Measurements from ENCODE around the gene EFNA1.
A peak's percentile ranks its signal among the peaks of the same experiment; 100 is the strongest.
"Not testable (repeated sequence)": the region's sequence is repeated elsewhere in the genome, so short reads cannot be mapped to it uniquely, and the experiment has no call there.

The EFNA1 gene

DNA sequence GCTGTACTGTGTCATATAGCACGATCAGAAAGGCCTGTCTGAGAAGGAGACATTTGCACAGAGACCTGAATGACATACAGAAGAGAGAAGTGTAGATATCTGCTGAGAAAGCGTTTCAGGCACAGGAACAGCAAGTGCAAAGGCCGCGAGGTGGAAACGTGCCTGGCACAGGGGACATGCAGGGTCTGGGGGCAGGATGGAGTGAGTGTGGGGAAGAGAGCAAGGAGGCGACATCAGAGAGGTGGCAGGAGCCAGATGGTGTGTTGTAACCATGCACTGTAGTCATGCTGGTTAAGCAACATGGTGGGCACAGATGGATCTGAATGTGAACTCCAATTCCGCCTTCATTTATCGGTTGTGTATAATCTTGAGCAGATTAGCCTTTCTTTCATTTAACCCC is 32.5 kb downstream of the EFNA1 start:
- DNase-seq = no peak

DNA sequence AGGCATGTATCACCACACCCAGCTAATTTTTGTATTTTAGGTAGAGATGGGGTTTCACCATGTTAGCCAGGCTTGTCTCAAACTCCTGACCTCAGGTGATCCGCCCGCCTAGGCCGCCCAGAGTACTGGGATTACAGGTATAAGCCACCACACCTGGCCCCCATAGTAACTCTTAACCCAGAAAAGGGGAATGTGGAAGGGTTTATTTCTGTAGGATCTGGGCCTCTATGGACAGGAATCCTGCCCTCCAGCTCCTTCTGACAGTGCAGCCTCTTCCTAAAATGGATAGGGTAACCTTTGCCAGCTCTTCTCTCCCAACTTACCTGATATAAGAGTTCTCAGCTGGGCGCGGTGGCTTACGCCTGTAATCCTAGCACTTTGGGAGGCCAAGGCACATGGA is 35.0 kb downstream of the EFNA1 start:
- DNase-seq = not testable (repeated sequence)

DNA sequence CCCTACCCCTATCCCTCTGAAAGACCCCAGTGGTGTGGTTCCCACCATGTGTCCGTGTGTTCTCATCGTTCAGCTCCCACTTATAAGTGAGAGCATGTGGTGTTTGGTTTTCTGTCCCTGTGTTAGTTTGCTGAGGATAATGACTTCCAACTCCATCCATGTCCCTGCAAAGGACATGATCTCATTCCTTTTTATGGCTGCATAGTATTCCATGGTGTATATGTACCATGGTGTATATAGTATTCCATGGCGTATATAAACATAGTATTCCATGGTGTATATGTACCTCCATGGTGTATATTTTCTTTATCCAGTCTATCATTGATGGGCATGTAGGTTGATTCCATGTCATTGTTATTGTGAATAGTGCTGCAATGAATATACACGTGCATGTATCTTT is 36.1 kb downstream of the EFNA1 start:
- not testable (repeated sequence) for DNase-seq

DNA sequence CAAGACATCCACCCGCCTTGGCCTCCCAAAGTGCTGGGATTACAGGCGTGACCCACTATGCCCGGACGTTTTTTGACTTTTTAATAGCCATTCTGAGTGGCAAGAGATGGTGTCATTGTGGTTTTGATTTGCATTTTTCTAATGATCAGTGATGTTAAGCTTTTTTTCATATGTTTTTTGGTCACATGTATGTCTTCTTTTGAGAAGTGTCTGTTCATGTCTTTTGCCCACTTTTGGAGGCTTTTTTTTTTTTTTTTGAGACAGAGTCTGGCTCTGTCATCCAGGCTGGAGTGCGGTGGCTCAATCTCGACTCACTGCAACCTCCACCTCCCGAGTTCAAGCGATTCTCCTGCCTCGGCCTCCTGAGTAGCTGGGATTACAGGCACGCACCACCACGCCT is 36.9 kb downstream of the EFNA1 start:
- DNase-seq = not testable (repeated sequence)

- no peak for DNase-seq
Observed at GRCh38 chr1:155166051-155166470, 38.4 kb downstream of the EFNA1 start.

DNA sequence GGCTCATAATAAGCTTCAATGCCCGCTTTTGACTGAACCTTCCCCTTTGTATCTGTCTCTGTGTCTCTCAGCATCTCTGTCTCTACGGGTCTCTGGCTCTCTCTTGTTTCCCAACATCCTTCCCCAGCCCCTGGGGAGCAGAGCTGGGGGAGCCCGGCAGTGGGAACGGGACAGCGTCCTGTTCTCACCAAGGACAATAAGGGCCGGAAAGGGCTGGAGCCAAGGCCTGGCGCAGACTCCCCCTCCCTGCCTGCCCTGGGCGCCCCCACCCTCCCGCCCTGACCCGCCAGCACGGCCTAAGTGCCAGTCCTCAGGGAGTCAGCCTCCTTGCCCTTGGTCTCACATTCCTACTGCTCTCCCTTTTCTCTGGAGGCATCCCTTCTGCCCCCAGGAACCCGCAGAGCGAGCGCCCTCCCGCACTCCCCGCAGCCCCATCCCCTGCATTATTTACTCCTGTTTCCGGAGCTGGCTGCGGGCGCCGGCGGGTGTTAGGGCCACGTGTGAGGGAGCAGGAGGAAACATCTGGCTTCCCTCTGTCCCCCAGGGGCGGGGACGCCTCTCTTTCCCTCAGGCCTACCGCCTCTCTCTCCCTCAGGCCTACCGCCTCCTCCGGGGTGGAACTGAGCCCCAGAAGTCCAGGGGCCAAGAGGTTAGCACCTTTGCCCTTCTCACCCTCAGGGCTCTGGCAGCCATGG is 38.9 kb downstream of the EFNA1 start:
- no peak for DNase-seq

DNA sequence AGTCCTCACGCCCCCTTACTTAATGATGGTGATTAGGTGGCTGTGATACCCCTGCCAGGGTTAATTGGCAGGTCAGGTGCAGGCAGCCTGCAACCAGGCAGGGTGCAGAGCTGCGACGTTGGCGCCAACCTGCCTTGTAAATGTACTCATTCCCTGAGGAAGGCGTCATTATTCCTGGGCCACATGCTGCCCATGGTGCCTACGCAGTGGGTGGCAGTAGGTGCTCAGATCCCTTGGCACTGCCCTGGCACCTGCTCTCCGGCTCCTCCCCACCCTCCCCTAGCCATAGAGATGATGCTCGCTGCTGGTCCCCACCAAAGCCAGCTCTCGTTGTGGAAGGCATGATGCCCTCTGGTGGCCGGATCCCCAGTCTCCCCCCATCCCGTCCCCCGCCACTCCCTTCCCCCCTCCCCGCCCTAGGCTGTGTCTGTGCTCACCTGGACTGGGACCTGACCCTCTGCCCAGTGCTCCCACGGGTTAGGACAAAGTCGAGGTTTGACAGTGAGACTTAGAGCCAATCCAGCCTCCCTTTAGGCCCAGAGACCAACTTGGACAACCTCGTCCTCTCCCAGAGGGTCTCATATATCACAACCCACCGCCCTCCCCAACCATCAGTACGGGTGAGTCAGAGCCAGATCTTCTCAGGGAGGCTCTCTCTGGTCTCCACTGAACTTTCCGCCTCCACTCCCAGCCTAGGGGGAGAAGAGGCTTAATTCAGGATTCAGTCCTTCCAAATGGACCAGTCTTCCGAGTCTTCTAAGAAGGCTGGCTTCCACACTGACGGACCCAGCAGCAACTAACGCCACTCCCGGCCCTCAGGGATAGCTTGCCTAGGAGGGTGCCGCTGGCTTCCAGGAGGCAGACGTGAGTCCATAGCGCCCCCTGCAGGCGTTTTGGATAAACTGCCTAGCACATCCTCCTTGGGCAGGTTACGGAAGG is 39.8 kb downstream of the EFNA1 start:
- peak; percentile 93 for DNase-seq

GRCh38 chr1:155168105-155168445 is 40.4 kb downstream of the EFNA1 start:
- DNase-seq = not testable (repeated sequence)

- DNase-seq = no peak
Observed at GRCh38 chr1:155168456-155169210, 41.0 kb downstream of the EFNA1 start.

DNA sequence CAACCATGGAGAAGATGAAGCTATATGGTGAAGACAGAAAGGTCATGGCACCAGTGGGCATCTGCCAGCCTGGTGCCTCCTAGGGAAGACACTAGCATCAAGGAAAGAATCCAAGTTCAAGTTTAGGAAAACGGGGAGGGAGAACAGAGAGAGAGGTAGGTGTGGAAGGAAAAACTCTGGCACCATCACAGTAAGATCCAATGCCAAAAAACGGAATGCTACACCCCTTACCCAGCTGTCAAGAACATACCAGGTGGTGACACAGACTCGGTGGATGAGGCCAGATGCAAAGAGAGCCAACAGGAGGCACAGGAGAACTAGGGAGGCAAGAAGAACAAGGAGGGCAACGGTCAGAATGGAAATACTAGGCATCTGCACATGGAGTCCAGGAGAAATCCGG is 41.9 kb downstream of the EFNA1 start:
- no peak for DNase-seq

GRCh38 chr1:155170101-155170785 is 42.6 kb downstream of the EFNA1 start:
- DNase-seq = no peak

- DNase-seq = no peak
Observed at GRCh38 chr1:155170806-155171205, 43.1 kb downstream of the EFNA1 start.

- DNase-seq = no peak
Observed at GRCh38 chr1:155171836-155172731, 44.4 kb downstream of the EFNA1 start.

GRCh38 chr1:155172732-155173477 is 45.2 kb downstream of the EFNA1 start, which contains the start of gene KRTCAP2:
Gene KRTCAP2 (minus strand): TSS chr1:155173304. CDS start chr1:155173224, 80 bp downstream.
- peak; percentile 96 for DNase-seq

GRCh38 chr1:155173478-155174323 is 46.0 kb downstream of the EFNA1 start, which contains the start of gene TRIM46:
Gene TRIM46 (plus strand): TSS chr1:155173849. CDS start chr1:155173967, 118 bp downstream.
- peak; percentile 82 for DNase-seq

- peak; percentile 62 for DNase-seq
Observed at GRCh38 chr1:155174324-155175280, 46.9 kb downstream of the EFNA1 start.

- no peak for DNase-seq
Observed at GRCh38 chr1:155175281-155175926, 47.7 kb downstream of the EFNA1 start.

- peak; percentile 41 for DNase-seq
Observed at GRCh38 chr1:155175927-155176371, 48.3 kb downstream of the EFNA1 start.
